SW 1271 (cell line): ENCODE measurements around the gene TMEM63A.
"Not testable (repeated sequence)": the region's sequence is repeated elsewhere in the genome, so short reads cannot be mapped to it uniquely, and the experiment has no call there.

Experiments
- DNase-seq, 2 experiments: peaks; one replicate each; lab custom pipeline; 2025; lab: John Stamatoyannopoulos, UW

TMEM63A gene

DNA sequence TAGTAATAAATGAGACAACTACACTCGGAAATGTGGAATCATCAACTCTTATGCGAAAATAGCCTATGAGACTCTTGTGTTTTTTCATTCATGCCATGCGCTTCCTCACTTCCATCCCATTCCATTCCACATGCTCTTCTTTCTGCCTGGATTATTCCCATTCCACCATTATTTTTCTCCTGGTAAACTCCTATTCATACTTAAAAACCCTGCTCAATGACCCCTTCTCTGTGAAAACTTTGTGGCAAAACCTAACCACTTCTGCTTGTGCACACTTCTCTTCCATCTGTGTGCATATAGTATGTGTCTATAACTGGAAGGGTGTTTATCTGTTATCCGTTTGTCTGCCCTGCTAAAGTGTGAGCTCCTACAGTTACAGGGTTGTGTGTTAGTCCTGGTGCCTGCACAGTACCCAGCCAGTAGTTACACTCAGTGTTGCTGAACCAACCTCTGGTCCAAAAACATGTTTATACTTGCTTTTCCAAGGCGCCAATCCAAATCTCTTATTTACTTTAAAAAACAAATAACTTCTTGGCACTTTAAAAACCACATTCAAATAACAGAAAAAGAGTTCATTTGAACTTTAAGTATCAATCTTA, 61.6 kb downstream of the TMEM63A start:
- no peak for DNase-seq

- no peak for DNase-seq
Observed at GRCh38 chr1:225819346-225820192, 62.6 kb downstream of the TMEM63A start.

DNA sequence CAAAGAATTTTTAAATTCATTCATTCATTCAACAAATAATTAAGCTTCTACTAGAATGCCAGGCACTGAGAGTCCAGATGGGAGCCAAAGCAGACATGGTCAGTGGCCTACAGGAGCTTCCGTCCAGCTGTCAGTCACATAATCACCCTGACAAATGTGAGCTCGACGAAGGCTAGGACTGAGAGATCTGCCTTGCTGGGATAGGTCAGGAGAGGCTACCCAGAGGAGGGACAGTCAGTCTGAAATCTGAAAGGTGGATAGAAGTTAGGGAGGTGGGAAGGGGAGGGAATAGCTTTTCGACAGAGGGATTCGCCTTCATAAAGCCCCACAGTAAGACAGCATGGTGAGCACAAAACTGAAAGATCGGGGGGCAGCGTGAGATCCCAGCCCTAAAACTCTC, 64.0 kb downstream of the TMEM63A start:
- DNase-seq = no peak

DNA sequence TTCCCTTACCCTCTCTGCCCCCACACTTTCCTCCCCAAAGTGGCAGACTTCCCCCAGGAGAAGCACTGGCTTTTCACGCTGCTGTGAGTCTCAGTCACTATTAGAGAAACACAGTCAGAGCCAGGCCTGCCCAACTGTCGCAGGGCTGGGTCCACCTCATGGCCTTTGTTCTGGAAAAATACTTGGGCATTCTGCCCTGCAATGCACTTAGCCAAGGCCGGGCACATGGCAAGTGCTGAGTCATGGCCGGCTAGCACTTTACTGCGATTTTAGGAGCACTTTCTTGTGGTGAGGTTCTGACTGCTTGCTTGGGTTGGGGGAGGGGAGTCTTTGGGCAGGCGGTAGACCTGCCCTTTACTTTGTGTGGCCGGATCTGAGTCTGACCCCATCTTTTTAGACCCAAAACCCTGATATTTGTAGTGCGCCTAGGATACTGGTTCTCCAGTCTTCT, 64.5 kb downstream of the TMEM63A start:
- DNase-seq = no peak

GRCh38 chr1:225816643-225817538, 65.3 kb downstream of the TMEM63A start:
- no peak for DNase-seq

- no peak for DNase-seq
Observed at GRCh38 chr1:225815526-225816178, 66.5 kb downstream of the TMEM63A start.

- DNase-seq = not testable (repeated sequence)
Observed at GRCh38 chr1:225815090-225815489, 67.1 kb downstream of the TMEM63A start.

DNA sequence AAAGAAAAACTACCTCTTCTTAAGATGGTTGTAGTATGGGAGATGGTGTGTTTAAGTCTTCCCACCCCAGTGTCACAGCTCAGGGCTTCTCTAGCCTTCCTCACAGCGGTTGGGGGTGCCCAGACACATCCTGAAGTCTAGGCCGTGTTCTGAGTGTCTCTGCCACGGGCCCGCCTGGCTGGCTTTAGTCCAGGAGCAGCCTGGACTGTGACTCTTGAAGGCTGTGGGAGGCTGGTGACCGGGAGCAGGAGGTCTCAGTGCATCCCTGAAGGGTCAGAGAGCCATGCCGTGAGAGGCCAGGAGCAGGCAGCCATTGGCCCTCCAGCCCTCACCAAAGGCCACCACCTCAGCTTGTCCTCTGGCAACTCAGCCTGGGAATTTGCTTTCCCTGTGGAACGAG, 67.8 kb downstream of the TMEM63A start:
- no peak for DNase-seq

DNA sequence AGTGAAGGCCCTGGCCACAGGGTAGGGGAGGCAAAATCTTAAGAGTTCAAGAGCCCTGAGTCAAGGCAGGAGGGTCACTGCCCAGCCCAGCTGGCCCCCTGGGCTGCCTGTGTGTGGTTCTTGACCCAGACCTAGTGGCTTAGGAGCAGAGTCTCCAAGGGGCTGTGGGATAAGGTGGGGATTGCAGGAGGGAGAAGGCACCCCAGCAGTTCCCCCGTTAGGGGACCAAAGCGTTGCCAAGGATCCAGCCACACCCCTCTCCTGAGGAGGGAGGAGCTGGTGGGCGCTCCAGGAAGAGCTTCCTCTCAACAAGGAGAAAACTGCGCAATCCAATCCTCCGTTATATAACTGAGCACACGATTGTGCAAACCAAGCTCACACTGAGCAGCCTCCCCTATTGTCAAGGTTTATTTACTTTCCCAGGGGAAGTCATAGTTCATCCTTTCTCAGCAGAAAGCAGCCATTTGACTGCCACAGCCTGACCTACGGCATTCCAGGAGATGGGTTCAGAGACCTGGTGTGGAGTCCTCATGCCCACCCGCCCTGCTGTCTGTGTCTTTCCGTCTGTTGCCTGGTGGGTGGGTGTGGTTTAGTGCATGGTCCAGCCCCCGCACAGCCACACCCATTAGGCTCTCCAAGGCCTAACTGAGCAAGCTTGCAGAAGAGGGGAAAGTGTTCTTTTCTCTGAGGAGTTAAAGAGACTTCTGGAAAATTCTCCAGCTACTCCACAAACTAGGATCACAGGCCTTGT, 68.8 kb downstream of the TMEM63A start:
- DNase-seq = no peak

GRCh38 chr1:225812488-225813213, 69.5 kb downstream of the TMEM63A start:
- DNase-seq = no peak

DNA sequence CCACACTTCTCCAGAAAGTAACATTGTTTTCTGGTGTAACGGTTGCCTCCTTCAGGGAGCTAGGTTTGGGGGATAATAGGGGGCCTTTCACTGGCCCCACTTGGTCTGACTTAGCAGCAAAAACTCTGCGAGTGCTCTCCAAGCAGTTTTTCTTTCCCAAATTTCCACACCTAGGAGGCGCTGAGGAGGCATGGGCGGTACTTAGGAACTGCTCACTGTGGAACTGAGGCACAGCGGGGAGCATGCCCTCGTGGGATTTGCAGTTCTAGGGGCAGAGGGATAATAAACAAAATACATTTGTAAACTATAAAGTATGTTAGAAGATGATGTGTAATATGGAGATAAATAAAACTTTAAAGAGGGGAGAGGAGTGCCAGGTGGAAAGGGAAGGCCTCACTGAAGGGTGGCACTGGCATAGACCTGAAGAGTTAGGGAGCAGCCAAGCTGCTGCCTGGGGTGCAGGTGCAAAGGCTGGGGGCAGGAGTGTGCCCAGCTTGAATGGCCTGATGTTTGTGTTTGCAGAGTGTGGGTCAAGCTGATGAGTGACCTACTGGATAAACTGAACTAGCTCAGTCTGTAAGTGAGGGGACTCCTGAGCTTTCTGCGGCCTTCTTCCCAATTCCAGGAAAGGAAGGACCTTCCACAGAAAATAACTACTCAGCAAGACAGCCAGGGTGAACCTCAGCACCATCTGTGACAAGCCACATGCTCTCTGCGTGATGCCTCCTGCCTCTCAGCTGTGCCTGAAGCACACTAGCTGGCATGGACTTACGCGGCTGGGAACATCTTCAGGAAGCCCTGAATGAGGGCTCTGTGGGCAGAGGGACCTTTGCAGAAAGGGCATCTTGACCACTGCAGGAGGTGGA, 70.3 kb downstream of the TMEM63A start:
- DNase-seq = no peak

GRCh38 chr1:225810579-225811538, 71.3 kb downstream of the TMEM63A start:
- DNase-seq = not testable (repeated sequence)

- peak; percentile 43 to 69 for DNase-seq
Observed at GRCh38 chr1:225809842-225810578, 72.2 kb downstream of the TMEM63A start, which contains the start of gene EPHX1. Gene EPHX1, plus strand, starts transcription at chr1:225810124. Its CDS starts 18,606 bp downstream, at chr1:225828730.

GRCh38 chr1:225808136-225808535, 74.0 kb downstream of the TMEM63A start:
- no peak for DNase-seq

DNA sequence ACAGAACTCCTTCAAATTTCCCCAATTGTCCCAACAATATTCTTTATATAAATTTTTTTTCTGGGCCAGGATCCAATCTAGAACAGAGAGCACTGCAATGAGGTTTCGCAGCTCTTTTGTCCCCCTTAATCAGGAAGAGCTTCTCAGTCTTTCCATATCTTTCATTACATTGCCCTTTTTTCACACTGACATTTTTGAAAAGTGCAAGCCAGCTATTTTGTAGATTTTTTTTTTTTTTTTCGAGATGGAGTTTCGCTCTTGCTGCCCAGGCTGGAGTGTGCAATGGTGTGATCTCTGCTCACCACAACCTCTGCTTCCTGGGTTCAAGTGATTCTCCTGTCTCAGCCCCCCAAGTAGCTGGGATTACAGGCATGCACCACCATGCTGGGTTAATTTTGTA, 75.4 kb downstream of the TMEM63A start:
- not testable (repeated sequence) for DNase-seq

GRCh38 chr1:225806249-225806648, 75.9 kb downstream of the TMEM63A start:
- DNase-seq = no peak

GRCh38 chr1:225801146-225801545, 81.0 kb downstream of the TMEM63A start:
- not testable (repeated sequence) for DNase-seq
